Activated naive CD8-positive, alpha-beta T cell treated with anti-CD3 and anti-CD28 coated beads, Interleukin-2, amount 10 ng/mL, durations not matched to agents 7 days and 5 days (primary cell): Measurements from ENCODE around the gene ASMTL. TPM values are rescaled to one million over a fixed set of nuclear protein-coding genes. Genes with fewer than 3 reads are reported as not detected.

Experiments used
- ATAC-seq: fragments of 150-1000 bp; cut with Tn5 transposase; one replicate; pipeline ENCODE4 v1.10.0; 2021; ENCODE audit warnings: low read depth, moderate library complexity
- POLR2A ChIA-PET: fragments of 350-600 bp; sonication (Branson Sonifier 250); formaldehyde crosslinking; loops from one replicate; lab custom pipeline; 2021; ENCODE audit warnings: antibody characterized with exemption; lab: Charles Lee
- DNase-seq: peaks from one replicate; pipeline ENCODE4 v3.0.0; 2021
- H3K27ac Mint-ChIP-seq: one replicate; pipeline ENCODE4 v1.8.0; 2022; ENCODE audit warnings: mild to moderate bottlenecking, mixed read lengths
- H3K27me3 Mint-ChIP-seq: one replicate; pipeline ENCODE4 v1.8.0; 2022; ENCODE audit warnings: mild to moderate bottlenecking, moderate library complexity, mixed read lengths
- H3K36me3 Mint-ChIP-seq: one replicate; pipeline ENCODE4 v1.8.0; 2021; ENCODE audit warnings: mild to moderate bottlenecking, mixed read lengths
- H3K4me1 Mint-ChIP-seq: one replicate; pipeline ENCODE4 v1.8.0; 2021; ENCODE audit warnings: mixed read lengths
- H3K4me3 Mint-ChIP-seq: one replicate; pipeline ENCODE4 v1.8.0; 2022; ENCODE audit warnings: mild to moderate bottlenecking, moderate library complexity, mixed read lengths
- H3K9me3 Mint-ChIP-seq: one replicate; pipeline ENCODE4 v1.8.0; 2021; ENCODE audit warnings: mixed read lengths
- total RNA-seq, 2 experiments: library from RNA; stranded (reverse); gene quantifications; one replicate each; pipeline ENCODE4 v1.2.3, GENCODE V29; 2021

The ASMTL gene
- total RNA-seq, 2 experiments from 2014 or later = 39.4 to 42.2 TPM

GRCh38 chrX:1395646-1396216 lies 57.0 kb downstream of the ASMTL start:
- Mint-ChIP-seq H3K4me1 (peaks cover 24% of the 10 kb centered on the region), H3K27ac (peak overlapping the region; percentile 2), H3K27me3 (no peaks in the 10 kb centered on the region), H3K36me3 (peaks cover 14% of the 10 kb centered on the region), H3K4me3 (no peak overlapping the region), H3K9me3 (no peaks in the 10 kb centered on the region)
- DNase-seq (no peak), ATAC-seq (no peak)
- POLR2A ChIA-PET = no interaction called here

GRCh38 chrX:1394731-1395501 lies 57.8 kb downstream of the ASMTL start:
- POLR2A ChIA-PET = no interaction called here
- Mint-ChIP-seq H3K4me3 (peak overlapping the region; percentile 94), H3K27me3 (no peaks in the 10 kb centered on the region), H3K27ac (peak overlapping the region; percentile 92), H3K36me3 (peaks cover 14% of the 10 kb centered on the region), H3K9me3 (no peaks in the 10 kb centered on the region), H3K4me1 (peaks cover 24% of the 10 kb centered on the region)
- no peak for ATAC-seq
- DNase-seq = peak; percentile 28

- Mint-ChIP-seq H3K9me3 (no peaks in the 10 kb centered on the region), H3K4me3 (peak overlapping the region; percentile 94), H3K36me3 (peaks cover 16% of the 10 kb centered on the region), H3K27me3 (no peaks in the 10 kb centered on the region), H3K27ac (peak overlapping the region; percentile 92), H3K4me1 (peaks cover 24% of the 10 kb centered on the region)
- peak; percentile 13 for DNase-seq
- POLR2A ChIA-PET = no interaction called here
- ATAC-seq = no peak
Measured at GRCh38 chrX:1393871-1394615, 58.7 kb downstream of the ASMTL start.

- H3K4me3 Mint-ChIP-seq = peak overlapping the region; percentile 94
- H3K27ac Mint-ChIP-seq = peak overlapping the region; percentile 95
- peaks cover 32% of the 10 kb centered on the region for H3K4me1 Mint-ChIP-seq
- H3K9me3 Mint-ChIP-seq = no peaks in the 10 kb centered on the region
- ATAC-seq (peak; percentile 27), DNase-seq (no peak)
- H3K27me3 Mint-ChIP-seq = no peaks in the 10 kb centered on the region
- H3K36me3 Mint-ChIP-seq = peaks cover 30% of the 10 kb centered on the region
- POLR2A ChIA-PET = no interaction called here
Measured at GRCh38 chrX:1392376-1393068, 60.2 kb downstream of the ASMTL start.

- no peaks in the 10 kb centered on the region for H3K27me3 Mint-ChIP-seq
- H3K4me1 Mint-ChIP-seq = peaks cover 32% of the 10 kb centered on the region
- peak within 1 kb of the TSS; percentile 95 for H3K27ac Mint-ChIP-seq
- H3K36me3 Mint-ChIP-seq = peaks cover 30% of the 10 kb centered on the region
- peak; percentile 95 for ATAC-seq
- H3K4me3 Mint-ChIP-seq = peak within 1 kb of the TSS; percentile 94
- POLR2A ChIA-PET = no interaction called here
- peak; percentile 100 for DNase-seq
- H3K9me3 Mint-ChIP-seq = no peaks in the 10 kb centered on the region
Measured at GRCh38 chrX:1391707-1392375, 60.9 kb downstream of the ASMTL start, which contains the start of gene SLC25A6. Gene SLC25A6 (minus strand): TSS chrX:1392113. CDS start chrX:1392009, 104 bp downstream.

- peaks cover 32% of the 10 kb centered on the region for H3K4me1 Mint-ChIP-seq
- POLR2A ChIA-PET = no interaction called here
- H3K36me3 Mint-ChIP-seq = peaks cover 33% of the 10 kb centered on the region
- peak overlapping the region; percentile 95 for H3K27ac Mint-ChIP-seq
- no peaks in the 10 kb centered on the region for H3K9me3 Mint-ChIP-seq
- no peaks in the 10 kb centered on the region for H3K27me3 Mint-ChIP-seq
- peak; percentile 99 for DNase-seq
- H3K4me3 Mint-ChIP-seq = peak overlapping the region; percentile 94
- ATAC-seq = no peak
Measured at GRCh38 chrX:1391370-1391706, 61.4 kb downstream of the ASMTL start.

- Mint-ChIP-seq H3K27me3 (no peaks in the 10 kb centered on the region), H3K9me3 (no peaks in the 10 kb centered on the region), H3K27ac (peak overlapping the region; percentile 95), H3K4me3 (peak overlapping the region; percentile 94), H3K36me3 (peaks cover 32% of the 10 kb centered on the region), H3K4me1 (peaks cover 29% of the 10 kb centered on the region)
- ATAC-seq (no peak), DNase-seq (peak; percentile 10)
- POLR2A ChIA-PET = no interaction called here
Measured at GRCh38 chrX:1390621-1391369, 61.9 kb downstream of the ASMTL start.

- Mint-ChIP-seq H3K9me3 (no peaks in the 10 kb centered on the region), H3K36me3 (peaks cover 30% of the 10 kb centered on the region), H3K27ac (no peak overlapping the region), H3K4me1 (peaks cover 23% of the 10 kb centered on the region), H3K4me3 (no peak overlapping the region), H3K27me3 (no peaks in the 10 kb centered on the region)
- DNase-seq (no peak), ATAC-seq (no peak)
- POLR2A ChIA-PET = no interaction called here
Measured at GRCh38 chrX:1389993-1390285, 62.8 kb downstream of the ASMTL start.

GRCh38 chrX:1389181-1389992 lies 63.3 kb downstream of the ASMTL start:
- no peaks in the 10 kb centered on the region for H3K9me3 Mint-ChIP-seq

GRCh38 chrX:1388651-1389050 lies 64.1 kb downstream of the ASMTL start:
- H3K9me3 Mint-ChIP-seq = no peaks in the 10 kb centered on the region
- no peak overlapping the region for H3K4me3 Mint-ChIP-seq
- POLR2A ChIA-PET = no interaction called here
- H3K27me3 Mint-ChIP-seq = no peaks in the 10 kb centered on the region
- no peak overlapping the region for H3K27ac Mint-ChIP-seq
- ATAC-seq = no peak
- peaks cover 17% of the 10 kb centered on the region for H3K4me1 Mint-ChIP-seq
- peaks cover 32% of the 10 kb centered on the region for H3K36me3 Mint-ChIP-seq
- DNase-seq = no peak

More at GRCh38 chrX:1389181-1389992, 63.3 kb downstream of the ASMTL start:
- H3K4me1 Mint-ChIP-seq = peaks cover 20% of the 10 kb centered on the region
- DNase-seq (peak; percentile 26), ATAC-seq (no peak)
- H3K36me3 Mint-ChIP-seq = peaks cover 33% of the 10 kb centered on the region
- H3K27ac Mint-ChIP-seq = no peak overlapping the region
- H3K27me3 Mint-ChIP-seq = no peaks in the 10 kb centered on the region
- H3K4me3 Mint-ChIP-seq = no peak overlapping the region
- POLR2A ChIA-PET = no interaction called here

- Mint-ChIP-seq H3K9me3 (no peaks in the 10 kb centered on the region), H3K27ac (no peak overlapping the region), H3K4me3 (no peak overlapping the region), H3K27me3 (no peaks in the 10 kb centered on the region), H3K4me1 (peaks cover 12% of the 10 kb centered on the region), H3K36me3 (peaks cover 31% of the 10 kb centered on the region)
- ATAC-seq (no peak), DNase-seq (peak; percentile 21)
- POLR2A ChIA-PET = no interaction called here
Measured at GRCh38 chrX:1387141-1387776, 65.5 kb downstream of the ASMTL start.
